Mononuclear cell (primary cell): Measurements from ENCODE around the gene NFKB2. TPM values are rescaled to one million over a fixed set of nuclear protein-coding genes. Genes with fewer than 3 reads are reported as not detected.

Source experiments
- H3K27me3 ChIP-seq: 2 replicates; pipeline ENCODE4 v1.6.0; 2011; ENCODE audit warnings: low read length, control low read depth; ENCODE audit not compliant: insufficient read depth
- H3K4me1 ChIP-seq: 2 replicates; pipeline ENCODE4 v1.5.1; 2011; ENCODE audit warnings: mild to moderate bottlenecking, low read length, control low read depth; ENCODE audit not compliant: insufficient read depth
- H3K4me3 ChIP-seq: 2 replicates; pipeline ENCODE4 v1.5.1; 2011; ENCODE audit warnings: mild to moderate bottlenecking, low read length, moderate library complexity
- H3K9me3 ChIP-seq: 2 replicates; pipeline ENCODE4 v1.5.1; 2011; ENCODE audit warnings: low read depth, mild to moderate bottlenecking, control low read depth, low read length
- total RNA-seq: library from RNA; depleted of rRNA; stranded (reverse); fragments of >200 nt; gene quantifications from one replicate; pipeline ENCODE4 v1.2.3, GENCODE V29; 2012

Gene NFKB2
- total RNA-seq, 1 donor, result 67.1 TPM

- Histone ChIP-seq H3K4me3 (peak overlapping the region; percentile 54), H3K4me1 (peaks cover 36% of the 10 kb centered on the region), H3K27me3 (peaks cover 21% of the 10 kb centered on the region), H3K9me3 (no peaks in the 10 kb centered on the region)
Measured at GRCh38 chr10:102421757-102422512, 26.4 kb downstream of the NFKB2 start.

GRCh38 chr10:102422545-102423129, 27.1 kb downstream of the NFKB2 start:
- Histone ChIP-seq H3K27me3 (peaks cover 14% of the 10 kb centered on the region), H3K4me3 (peak overlapping the region; percentile 54), H3K4me1 (peaks cover 36% of the 10 kb centered on the region), H3K9me3 (no peaks in the 10 kb centered on the region)

- peaks cover 36% of the 10 kb centered on the region for H3K4me1 ChIP-seq
- no peaks in the 10 kb centered on the region for H3K9me3 ChIP-seq
- no peak overlapping the region for H3K4me3 ChIP-seq
- H3K27me3 ChIP-seq, result peaks cover 6% of the 10 kb centered on the region
Measured at GRCh38 chr10:102423372-102423968, 28.0 kb downstream of the NFKB2 start.

GRCh38 chr10:102424145-102424544, 28.6 kb downstream of the NFKB2 start:
- no peak overlapping the region for H3K4me3 ChIP-seq
- H3K4me1 ChIP-seq, result peaks cover 33% of the 10 kb centered on the region
- no peaks in the 10 kb centered on the region for H3K9me3 ChIP-seq
- peaks cover 1% of the 10 kb centered on the region for H3K27me3 ChIP-seq

DNA sequence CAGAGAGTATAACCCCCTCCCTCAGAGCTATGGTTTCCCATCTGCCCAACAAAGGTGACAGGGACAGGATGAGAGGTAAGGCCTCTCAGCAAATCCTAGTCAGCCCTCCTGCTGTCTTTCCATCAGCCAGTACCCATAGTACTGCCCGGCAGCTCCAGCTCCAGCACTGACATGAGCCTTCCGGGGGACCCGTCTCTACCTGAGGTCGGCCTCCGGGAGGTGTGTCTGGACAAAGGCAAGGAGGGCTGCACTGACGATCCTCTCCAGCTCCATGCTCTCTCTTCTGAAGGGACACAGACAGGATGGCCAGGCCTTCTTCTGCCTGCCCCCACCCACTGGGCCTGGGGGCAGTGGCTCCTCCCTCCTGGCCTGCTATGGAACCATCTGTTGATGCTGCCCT, 29.4 kb downstream of the NFKB2 start:
- Histone ChIP-seq H3K4me3 (no peak overlapping the region), H3K27me3 (no peaks in the 10 kb centered on the region), H3K9me3 (no peaks in the 10 kb centered on the region), H3K4me1 (peaks cover 26% of the 10 kb centered on the region)

DNA sequence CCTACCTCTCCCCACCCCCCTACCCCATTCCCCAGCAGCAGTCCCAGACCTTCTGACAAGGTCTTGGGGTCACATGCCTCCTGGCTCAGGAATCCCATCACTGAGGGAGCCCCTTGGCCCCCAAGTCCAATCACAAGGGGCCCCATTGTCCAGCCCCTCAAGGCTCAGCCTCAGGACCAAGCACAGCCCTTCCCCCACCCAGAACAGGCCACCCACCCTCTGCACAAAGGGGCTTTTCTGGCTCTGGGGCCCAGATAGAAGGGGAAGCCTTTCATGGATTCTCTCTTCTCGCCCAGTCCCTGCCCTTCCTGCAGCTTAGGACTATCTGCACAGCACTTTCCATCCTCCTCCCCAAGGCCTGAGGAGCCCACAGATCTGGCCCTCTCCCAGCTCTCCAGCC, 29.9 kb downstream of the NFKB2 start:
- peaks cover 20% of the 10 kb centered on the region for H3K4me1 ChIP-seq
- H3K27me3 ChIP-seq, result no peaks in the 10 kb centered on the region
- no peaks in the 10 kb centered on the region for H3K9me3 ChIP-seq
- H3K4me3 ChIP-seq, result no peak overlapping the region

- Histone ChIP-seq H3K4me1 (peaks cover 22% of the 10 kb centered on the region), H3K9me3 (no peaks in the 10 kb centered on the region), H3K27me3 (no peaks in the 10 kb centered on the region), H3K4me3 (no peak overlapping the region)
Measured at GRCh38 chr10:102426803-102427287, 31.3 kb downstream of the NFKB2 start.

- H3K4me1 ChIP-seq, result peaks cover 27% of the 10 kb centered on the region
- H3K9me3 ChIP-seq, result no peaks in the 10 kb centered on the region
- H3K27me3 ChIP-seq, result no peaks in the 10 kb centered on the region
- no peak overlapping the region for H3K4me3 ChIP-seq
Measured at GRCh38 chr10:102429468-102429867, 34.0 kb downstream of the NFKB2 start.

DNA sequence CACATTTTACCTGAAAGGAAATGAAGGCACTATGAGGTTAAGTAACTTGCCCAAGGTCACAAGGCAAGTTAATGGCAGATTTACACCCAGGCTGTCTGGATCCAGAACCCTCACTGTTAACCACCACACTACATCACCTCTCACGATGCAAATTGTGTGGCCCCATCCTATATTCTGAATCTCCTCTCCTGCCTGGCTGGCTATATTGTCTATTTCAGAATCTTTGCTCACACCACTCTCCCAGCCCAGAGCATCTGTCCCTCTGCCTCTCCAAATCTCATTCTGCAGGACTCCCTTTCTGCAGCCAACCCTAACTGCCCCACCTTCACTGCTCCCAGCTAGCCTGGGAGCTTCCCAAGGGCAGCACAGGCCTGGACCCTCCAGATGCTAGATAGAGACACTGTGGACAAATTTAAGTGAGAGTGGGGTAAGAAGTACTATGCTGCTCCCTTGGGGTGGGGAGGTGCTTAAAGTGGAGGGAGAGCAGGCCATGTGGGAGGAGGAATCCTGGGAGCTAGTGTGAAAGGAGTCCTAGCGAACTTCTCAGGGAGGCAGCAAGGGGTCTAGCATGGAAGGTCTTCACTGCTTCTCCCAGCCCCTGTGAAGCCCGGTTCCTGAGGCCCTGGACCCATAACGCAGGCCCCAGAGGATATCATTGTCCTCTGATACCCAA, 36.1 kb downstream of the NFKB2 start:
- H3K9me3 ChIP-seq, result no peaks in the 10 kb centered on the region
- peak overlapping the region; percentile 76 for H3K4me3 ChIP-seq
- H3K27me3 ChIP-seq, result no peaks in the 10 kb centered on the region
- H3K4me1 ChIP-seq, result peaks cover 47% of the 10 kb centered on the region

- no peaks in the 10 kb centered on the region for H3K9me3 ChIP-seq
- H3K4me3 ChIP-seq, result peak within 1 kb of the TSS; percentile 76
- H3K27me3 ChIP-seq, result no peaks in the 10 kb centered on the region
- peaks cover 51% of the 10 kb centered on the region for H3K4me1 ChIP-seq
Measured at GRCh38 chr10:102432162-102432950, 36.9 kb downstream of the NFKB2 start, which contains the start of gene CUEDC2. CUEDC2 (minus strand) TSS chr10:102432574; CDS start chr10:102425188, 7,386 bp downstream.

GRCh38 chr10:102433619-102434046, 38.1 kb downstream of the NFKB2 start:
- H3K4me3 ChIP-seq, result no peak overlapping the region
- no peaks in the 10 kb centered on the region for H3K9me3 ChIP-seq
- peaks cover 51% of the 10 kb centered on the region for H3K4me1 ChIP-seq
- no peaks in the 10 kb centered on the region for H3K27me3 ChIP-seq

DNA sequence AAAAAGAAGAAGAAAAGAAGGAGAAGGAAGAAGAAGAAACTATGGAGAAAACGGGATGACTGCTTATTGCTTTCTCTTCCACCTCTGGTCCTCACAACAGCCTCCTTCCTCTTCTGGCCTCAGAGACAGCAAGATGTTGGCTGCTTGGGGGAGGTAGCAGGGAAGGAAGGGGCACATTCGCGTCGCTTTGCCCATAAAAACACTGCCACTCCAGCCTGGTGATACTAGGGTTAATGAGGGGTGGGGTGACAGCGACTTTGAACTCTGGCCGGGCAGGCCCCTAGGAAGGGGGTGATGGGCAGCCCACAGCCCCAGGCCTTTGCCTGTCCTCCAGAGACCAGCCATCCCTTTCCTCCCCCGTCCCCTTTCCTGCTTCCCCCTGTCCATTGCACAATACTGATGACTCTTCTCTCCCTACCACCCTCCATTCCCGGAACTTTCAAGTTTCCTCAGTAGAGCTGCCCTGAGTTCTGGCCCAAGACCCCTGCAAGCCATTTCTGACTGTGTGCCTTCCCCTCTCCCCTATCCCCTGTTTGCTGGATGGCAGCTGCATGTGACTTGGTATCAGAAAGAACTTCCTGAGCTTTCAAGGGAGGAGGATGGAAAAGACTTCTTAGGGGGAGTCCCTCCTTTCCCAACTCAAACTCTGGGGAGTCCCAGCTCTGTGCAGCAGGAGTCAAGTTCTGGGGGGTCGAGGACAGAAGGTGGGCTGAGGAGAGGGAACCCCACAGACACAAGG, 39.1 kb downstream of the NFKB2 start:
- Histone ChIP-seq H3K9me3 (no peaks in the 10 kb centered on the region), H3K27me3 (no peaks in the 10 kb centered on the region), H3K4me3 (no peak overlapping the region), H3K4me1 (peaks cover 51% of the 10 kb centered on the region)

DNA sequence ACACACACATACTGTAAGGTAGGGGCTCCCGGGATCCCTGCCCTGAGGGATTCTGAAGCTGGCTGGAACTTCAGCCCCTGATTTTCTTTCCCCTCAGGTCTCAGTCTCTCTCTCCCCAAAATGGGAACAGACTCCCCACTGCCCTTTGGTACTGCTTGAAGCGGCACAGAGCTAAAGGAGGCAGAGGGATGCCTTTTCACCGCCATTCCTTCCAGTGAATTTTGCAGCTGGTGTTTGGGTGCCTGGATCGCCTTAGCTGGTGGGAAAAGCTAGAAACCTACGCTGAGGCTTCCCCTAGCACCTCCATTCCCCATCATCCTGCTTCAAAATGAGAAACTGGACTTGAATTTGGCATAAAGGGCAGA, 39.6 kb downstream of the NFKB2 start:
- peaks cover 51% of the 10 kb centered on the region for H3K4me1 ChIP-seq
- no peaks in the 10 kb centered on the region for H3K9me3 ChIP-seq
- no peak overlapping the region for H3K4me3 ChIP-seq
- H3K27me3 ChIP-seq, result no peaks in the 10 kb centered on the region
